ENCODE data around the gene CDIPT. TPM values are rescaled to one million over a fixed set of nuclear protein-coding genes. Genes with fewer than 3 reads are reported as not detected.
A peak's percentile ranks its signal among the peaks of the same experiment; 100 is the strongest.

The CDIPT gene
- total and polyA plus RNA-seq, 2 of the 13 experiments (the other 11 are each of a cell fraction or from before 2014, with no cell fraction given), result 54.9 to 97.5 TPM

GRCh38 chr16:29900102-29900887 lies 37.3 kb upstream of the CDIPT start, which contains the start of gene ASPHD1 (continued):
- TF ChIP-seq ZNF143 (CRISPR knock-in tag; IDR thresholded peaks at IDR 0.05), result 0 out of 2 replicates have a peak, but pooled peaks have one; percentile 42
- peak; percentile 92 for TF ChIP-seq SAP130 (CRISPR knock-in tag; IDR thresholded peaks at IDR 0.05; ENCODE audit: low read depth)
- peak; percentile 91; the same call in 1 of the 2 replicates for TF ChIP-seq ZBTB10 (CRISPR knock-in tag; IDR thresholded peaks at IDR 0.05; ENCODE audit: borderline replicate concordance)
- TF ChIP-seq MTF1 (CRISPR knock-in tag; IDR thresholded peaks at IDR 0.05), result no peak; the same call in 1 of the 2 replicates
- TF ChIP-seq PRDM10 (CRISPR knock-in tag; IDR thresholded peaks at IDR 0.05; ENCODE audit: low read depth), result no peak; the same call in 1 of the 2 replicates
- peak; percentile 95; the same call in 1 of the 2 replicates for TF ChIP-seq ZNF841 (CRISPR knock-in tag; IDR thresholded peaks at IDR 0.05; ENCODE audit: borderline replicate concordance)
- no peak for TF ChIP-seq ZHX2 (IDR thresholded peaks at IDR 0.05; ENCODE audit: low read depth)
- TF ChIP-seq ZHX2 (CRISPR knock-in tag; IDR thresholded peaks at IDR 0.05; ENCODE audit: borderline replicate concordance), result no peak; the same call in 1 of the 2 replicates
- no peak; the same call in none of the 2 replicates for TF ChIP-seq ZNF274 (CRISPR knock-in tag; IDR thresholded peaks at IDR 0.05)
- TF ChIP-seq HNRNPK (IDR thresholded peaks at IDR 0.05; ENCODE audit: low read depth, low read length, poor library complexity, severe bottlenecking), result peak; percentile 43
- TF ChIP-seq ZNF282 (IDR thresholded peaks at IDR 0.05; ENCODE audit: partially characterized antibody), result no peak
- no peak; the same call in 1 of the 2 replicates for TF ChIP-seq TMF1 (CRISPR knock-in tag; IDR thresholded peaks at IDR 0.05; ENCODE audit: low read depth)
- TF ChIP-seq GABPB1 (CRISPR knock-in tag; IDR thresholded peaks at IDR 0.05), result peak; percentile 73
- 0 out of 2 replicates have a peak, but pooled peaks have one; percentile 10 for TF ChIP-seq FOXC1 (CRISPR knock-in tag; IDR thresholded peaks at IDR 0.05; ENCODE audit: borderline replicate concordance)
- no peak for TF ChIP-seq ZKSCAN1 (IDR thresholded peaks at IDR 0.05; ENCODE audit: low read length)
- 0 out of 2 replicates have a peak, but pooled peaks have one; percentile 78 for TF ChIP-seq FLYWCH1 (CRISPR knock-in tag; IDR thresholded peaks at IDR 0.05)
